ENCODE results near the gene ZSCAN20. TPM values are rescaled to one million over a fixed set of nuclear protein-coding genes. Genes with fewer than 3 reads are reported as not detected.

Gene ZSCAN20
- total RNA-seq, 1 donor from 2014 or later: 9.4 TPM

DNA sequence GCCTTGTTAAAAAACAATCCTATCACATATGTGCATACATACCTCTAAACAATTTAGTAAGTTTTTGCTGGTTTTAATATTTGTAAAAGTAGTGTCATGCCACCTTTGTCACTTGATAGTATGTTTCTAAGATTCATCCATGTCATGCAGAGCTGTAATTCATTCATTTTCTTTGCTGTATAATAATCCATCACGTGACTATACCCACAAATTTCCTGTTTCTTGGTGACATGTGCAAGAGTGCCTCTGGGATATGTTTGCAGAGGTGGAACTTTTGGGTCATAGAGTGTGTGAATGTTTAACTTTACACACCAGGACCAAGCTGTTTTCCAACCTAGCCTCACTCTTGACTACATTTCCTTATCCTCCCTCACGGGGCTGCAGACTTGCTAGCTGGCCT, 62.9 kb downstream of the ZSCAN20 start:
- no peak for DNase-seq (ENCODE audit: low spot score)

DNA sequence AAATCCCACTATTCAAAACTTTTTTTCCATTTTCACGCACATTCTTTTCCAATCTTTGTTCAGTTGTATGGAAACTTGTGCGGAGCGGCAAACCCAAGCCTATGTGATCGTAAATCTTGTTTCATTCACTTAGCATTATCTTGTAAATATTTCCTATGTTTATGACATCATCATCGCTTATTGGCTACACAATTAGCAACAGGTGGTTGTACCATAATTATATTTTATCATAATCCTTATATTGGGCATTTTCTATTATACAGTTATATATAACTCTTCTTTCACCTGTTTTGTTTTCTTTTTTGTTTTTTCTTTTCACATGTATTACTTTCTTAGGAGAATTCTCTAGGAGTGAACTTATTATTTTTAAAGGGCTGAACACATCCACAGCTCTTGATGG, 65.4 kb downstream of the ZSCAN20 start:
- no peak for DNase-seq (ENCODE audit: low spot score)

DNA sequence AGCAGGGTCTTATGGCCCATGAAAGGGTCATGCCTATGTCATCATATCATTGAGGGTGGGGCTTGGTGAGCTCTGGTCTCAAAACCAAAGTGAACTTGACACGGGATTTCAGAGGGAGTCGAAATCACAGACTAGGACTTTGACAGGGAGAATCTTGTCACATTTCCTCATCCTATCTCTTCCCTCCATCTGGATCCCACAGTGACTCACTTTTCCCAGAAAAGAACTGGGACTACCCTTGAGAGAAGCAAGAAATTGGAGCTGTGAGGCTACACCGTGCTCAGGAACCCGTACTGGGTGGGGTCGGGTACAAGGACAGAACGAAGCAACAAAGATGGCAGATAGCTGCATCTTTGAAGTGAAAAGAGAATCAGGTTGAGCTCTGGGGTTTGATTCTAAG, 69.5 kb downstream of the ZSCAN20 start:
- DNase-seq (ENCODE audit: low spot score): no peak

Other genes with a start within 250 kb of the ZSCAN20 start
- gene ZNF362, start 216.2 kb upstream of the ZSCAN20 start, total RNA-seq: 39.9 TPM
- not detected for gene A3GALT2, start 151.5 kb upstream of the ZSCAN20 start, total RNA-seq
- 121 TPM for gene PHC2, start 41.5 kb upstream of the ZSCAN20 start, total RNA-seq

All from mucosa of gallbladder (tissue), 1 donor.